ACHN (cell line): ENCODE measurements around the gene BCL6.

Experiments
- DNase-seq: peaks from one replicate; pipeline ENCODE4 v3.0.0-alpha.2; 2015
- in situ Hi-C: cut with HindIII; loops from 2 replicates; pipeline ENCODE4 v1.10.0; 2017; ENCODE audit warnings: low sequenced_read_pairs, low pct_ligation_motif_present, low pct_unique_long_range_greater_than_20kb

BCL6 gene

DNA sequence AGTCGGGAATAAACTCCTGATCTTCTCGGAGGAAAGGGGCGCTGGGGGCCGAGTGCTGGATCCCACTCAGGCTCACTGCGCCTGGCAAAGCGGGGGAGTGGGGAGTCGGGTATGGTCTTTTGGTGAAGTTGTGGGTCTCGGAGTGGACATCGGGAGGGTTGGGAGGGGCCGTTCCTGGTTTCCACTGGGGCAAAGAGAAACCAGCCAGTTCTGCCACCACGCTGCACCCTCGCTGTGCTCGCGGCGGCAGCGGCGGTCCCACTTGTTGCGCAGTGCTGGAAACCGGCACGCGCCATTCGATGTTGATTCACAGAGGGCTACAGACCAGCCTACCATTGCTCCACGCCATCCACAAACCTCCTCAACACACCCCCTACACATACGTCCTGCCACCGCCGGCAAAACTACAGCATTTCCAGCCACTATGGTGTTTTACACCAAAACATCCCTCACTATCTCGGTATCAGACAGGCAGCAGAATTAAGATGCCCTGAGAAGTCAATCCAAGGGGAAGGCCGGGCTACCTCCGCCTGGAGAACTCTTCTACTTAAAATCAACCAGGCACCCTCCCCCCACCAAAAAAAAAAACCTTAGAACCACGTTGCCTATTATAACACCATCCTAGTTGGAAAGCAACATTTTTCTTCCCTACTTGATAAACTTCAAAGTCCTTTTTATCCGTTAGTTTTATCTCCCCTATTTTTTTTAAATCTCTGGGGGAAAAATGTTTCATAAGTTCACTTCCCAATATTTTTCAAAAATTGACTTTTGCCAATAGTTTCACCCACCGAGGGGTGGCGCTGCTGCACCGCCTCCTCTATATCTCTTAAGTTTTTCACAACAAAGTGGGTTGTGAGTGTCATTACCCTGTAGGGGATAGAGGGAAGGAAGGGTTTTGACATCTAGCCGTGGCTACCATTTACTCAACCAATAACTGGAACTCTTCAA is 3.6 kb downstream of the BCL6 start:
- in situ Hi-C loops, result loop anchor here (5.0 kb wide), 1 partner anchor 1216 kb away; no protein-coding TSS in a partner anchor
- DNase-seq, result peak; percentile 75

DNA sequence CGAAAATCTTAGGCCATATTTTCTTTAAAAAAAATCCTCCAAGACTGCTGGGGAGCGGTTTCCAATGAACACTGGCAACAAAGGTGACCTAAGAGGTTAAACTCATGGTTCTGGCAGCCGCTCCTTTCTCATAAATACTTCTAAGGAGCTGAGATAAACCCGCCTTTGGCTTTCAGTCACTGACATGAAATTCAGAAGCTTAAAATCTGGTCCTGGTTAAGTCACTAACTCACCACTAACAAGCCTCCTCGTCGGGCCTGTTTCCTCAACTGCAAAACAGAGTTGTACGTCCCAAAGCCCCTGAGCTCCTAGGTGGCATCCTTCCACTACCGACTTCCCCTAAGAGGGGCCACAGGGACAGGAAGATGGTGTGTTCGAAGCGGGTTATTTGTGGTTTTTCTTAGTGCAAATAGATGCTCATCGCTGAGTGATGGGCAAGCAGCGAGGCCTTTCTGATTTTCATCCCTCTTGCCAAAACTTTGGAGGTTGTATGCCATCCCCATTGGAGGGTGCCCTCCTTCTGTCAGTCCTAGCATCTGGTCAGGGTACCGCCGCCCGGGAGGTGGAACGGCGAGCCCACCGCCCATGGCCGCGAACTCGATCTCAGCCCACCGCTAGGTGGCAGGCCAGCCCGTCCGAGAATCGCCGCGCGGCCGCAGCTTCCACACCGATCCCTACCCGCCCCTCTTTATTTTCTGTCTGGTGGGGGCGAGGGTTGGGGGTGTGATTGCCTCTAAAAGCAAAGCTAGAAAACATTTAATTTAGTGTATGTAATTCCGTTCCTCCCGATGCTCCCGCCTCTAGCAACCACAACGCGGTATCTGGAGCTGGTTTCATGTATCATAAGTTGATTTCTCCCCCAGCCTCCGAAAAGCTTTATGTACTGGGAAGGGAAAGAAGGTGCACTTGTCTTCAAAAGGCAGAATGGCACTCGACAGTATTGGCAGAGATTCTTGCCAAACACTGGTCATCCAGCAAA is 4.6 kb downstream of the BCL6 start:
- in situ Hi-C loops, result loop anchor here (5.0 kb wide), 1 partner anchor 1217 kb away; no protein-coding TSS in a partner anchor
- peak; percentile 40 for DNase-seq

DNA sequence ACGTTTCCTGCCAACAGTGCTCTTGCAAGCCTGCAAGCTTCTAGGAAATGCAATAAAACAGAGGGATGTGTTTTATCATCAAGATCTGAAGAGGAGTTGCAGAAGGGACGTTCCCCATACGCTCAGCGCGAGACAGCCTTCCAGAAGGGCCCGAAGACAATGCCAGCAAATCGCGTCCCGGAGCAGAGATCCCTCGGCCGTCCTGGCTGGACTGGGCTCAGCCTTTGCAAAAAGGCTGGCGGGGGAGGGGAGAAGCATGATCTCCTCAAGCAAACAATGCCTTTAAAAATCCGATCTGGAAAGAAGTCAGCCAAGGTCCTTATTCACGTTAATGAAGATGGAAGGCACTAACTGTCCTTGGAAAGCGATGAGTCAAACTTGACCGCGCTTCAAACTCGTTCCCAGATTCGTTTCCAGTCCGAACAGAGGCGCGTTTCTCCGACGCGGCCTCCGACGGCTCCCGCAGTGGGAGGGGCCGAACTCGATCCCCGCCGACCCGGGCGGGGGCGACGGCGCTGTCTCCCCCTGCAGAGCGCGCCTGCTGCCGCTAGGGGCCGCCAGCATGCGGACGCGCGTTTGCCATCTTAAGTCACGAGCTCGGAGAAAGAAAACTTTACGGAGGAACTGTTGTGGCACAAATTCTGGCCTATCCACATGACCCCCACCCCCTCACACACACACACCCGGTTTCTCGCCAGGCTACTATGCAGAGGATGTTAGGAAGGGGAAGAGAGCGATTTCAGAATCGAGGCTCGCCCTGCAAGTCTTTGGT is 5.5 kb downstream of the BCL6 start:
- in situ Hi-C loops, result loop anchor here (5.0 kb wide), 1 partner anchor 1218 kb away; no protein-coding TSS in a partner anchor
- peak; percentile 80 for DNase-seq

DNA sequence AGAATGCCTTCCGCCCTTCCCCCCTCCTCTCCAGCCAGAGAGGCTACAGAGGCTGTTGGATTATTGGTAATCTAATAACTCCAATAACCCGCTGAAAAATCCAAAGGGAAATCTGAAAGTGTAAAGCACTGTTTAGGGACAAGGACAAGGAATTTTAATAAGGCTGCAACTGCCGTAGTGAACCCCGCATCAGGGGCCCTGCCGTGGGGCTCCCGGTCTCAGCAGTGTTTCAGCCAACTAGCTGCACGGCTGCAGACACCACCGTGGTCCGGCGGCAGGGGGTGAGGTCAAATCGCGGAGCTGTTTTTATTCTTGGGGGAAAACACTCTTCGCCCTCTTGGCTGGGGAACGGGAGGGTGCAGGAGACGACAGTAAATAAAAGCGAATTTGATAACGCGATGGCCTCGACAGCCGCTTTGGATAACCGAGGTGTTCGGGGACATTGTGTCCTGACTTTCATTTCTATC is 6.1 kb downstream of the BCL6 start:
- peak; percentile 24 for DNase-seq
- in situ Hi-C loops, result no loop called here

DNA sequence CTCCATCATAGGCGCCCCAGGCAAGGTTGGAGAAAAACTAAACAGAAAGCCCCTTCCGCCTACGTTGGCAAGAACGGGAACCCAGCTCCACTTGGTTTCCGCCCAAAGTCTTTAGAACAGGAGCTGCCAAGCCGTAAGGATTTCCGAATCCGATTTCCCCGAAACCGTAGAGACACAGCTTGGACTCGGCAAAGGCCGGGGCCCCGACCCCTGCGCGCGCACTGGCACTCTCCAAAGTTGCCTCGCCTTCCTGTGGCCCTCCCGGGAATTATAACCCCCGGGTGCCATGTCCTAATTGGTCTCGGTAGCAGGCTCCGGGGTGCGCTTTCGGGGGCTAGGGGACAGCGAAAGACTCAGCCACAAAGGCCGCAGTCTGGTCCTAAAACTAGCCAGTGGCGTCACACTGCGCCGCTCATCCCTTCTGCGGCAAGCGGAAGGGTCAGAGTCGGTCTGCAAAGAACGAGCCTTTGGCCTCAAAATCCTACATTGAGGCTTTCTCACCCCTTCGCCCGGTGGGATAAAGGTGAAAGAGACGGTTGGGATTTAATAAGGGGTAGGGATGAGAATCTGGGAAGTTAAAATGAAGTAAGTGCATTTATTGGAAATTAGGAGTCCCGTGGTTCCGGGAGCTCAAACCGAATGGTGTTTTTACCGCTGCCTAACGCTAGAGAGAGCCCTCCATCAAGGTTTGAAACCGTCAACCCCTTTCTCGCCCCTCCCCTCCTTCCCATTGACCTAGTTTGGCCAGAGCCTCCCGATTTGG is 6.8 kb downstream of the BCL6 start:
- in situ Hi-C loops, result no loop called here
- DNase-seq, result peak; percentile 89

DNA sequence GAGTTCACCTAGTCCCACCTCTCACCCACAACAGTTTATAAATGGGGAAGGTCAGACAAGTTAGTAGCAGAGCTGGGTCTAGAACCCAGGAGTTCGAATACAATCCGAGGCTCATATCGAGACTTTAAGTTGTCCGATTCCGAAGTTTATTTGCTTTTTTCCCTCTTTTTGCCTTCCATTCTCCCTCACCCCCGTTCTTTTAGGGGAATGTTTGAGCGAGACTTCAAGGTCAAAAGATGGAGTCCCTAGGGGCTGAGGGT is 7.3 kb downstream of the BCL6 start:
- in situ Hi-C loops, result no loop called here
- no peak for DNase-seq

DNA sequence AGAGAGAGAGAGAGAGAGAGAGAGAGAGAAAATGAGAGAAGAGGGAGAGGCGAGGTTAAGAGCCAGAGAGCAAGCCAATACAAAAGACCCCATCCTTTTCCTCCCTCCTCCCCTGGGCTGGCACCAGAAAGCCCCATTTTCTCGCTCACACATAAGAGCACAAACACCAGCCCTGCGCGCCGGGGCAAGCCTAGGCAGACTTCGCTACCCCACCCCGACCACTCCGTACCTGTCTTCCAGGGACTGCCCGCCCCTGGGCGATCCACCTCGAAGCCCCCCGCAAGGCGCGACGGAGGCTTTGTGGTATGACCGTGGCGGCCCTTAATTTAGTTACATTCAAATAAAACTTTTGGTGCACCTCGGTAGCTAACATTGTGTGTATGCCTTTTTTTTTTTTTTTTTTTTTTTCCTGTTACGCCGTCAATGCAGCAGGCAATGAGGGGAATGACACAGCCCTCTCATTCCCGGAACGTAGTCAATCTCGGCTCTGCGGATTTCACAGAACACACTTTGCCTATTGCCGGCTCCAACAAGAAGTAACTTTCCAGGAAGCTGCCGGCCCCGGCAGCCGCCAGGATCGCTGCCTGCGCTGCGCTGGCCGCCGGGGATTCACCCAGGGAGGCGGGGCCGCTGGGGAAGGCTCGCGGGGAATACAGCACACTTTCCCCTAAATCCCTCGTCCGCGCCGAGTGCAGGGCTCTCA is 7.7 kb downstream of the BCL6 start:
- peak; percentile 59 for DNase-seq
- in situ Hi-C loops, result no loop called here

DNA sequence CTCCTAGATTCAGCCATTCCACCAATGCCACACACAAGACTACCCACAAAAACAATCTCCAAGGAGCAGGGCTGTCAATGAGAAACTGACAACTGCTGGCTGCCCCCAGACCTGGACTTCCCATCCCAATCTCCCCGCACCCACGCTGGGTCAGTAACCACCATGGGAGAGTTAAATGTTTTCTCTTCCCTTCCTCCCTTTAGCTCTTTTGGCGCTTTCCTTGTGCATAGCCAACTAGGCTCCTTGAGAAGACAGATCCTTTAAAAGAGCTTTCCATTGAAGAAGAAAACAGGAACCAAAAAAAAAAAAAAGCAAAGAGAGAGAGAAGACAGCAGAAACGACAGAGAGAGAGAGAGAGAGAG is 8.3 kb downstream of the BCL6 start:
- no peak for DNase-seq
- in situ Hi-C loops, result no loop called here

DNA sequence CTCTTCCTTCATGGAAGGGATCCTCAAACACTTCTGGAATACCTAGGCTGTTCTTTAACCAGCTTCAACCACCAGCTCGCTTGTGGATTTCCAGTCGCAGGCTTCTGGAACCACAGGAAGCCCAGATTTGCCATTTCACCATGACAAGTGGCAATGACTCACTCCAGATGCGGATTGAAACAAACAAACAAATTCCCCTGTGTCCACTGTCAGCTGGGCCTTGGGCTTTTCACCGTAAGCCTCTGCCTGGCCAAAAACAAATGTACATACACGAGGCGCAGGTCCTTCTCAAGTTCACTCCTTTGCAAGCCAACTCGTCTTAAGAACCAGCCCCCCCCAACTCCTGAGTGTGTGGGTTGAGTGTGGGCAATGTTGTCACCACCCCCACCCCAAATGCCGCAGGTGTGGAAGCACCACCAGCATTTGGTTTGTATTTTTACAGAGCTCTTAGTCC is 8.8 kb downstream of the BCL6 start:
- in situ Hi-C loops, result no loop called here
- no peak for DNase-seq

DNA sequence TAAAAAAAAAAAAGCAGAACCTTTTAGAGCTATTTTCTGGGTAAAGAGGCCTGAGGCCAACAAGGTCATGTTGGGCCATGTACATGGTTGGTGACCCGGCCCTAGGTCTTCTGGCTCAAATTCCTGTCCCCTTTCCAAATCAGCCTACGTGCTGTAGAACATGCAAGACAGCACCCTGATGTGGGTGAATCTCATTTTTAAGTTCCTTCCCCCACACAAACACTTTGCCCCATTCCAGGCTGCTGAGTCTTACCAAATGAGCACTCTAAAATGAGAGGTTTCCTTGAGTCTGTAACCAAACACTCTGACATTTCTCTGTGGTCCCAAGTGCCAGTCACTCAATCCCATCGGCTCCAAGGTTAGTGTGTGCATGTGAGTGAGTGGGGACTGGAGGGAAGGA is 9.4 kb downstream of the BCL6 start:
- DNase-seq, result no peak
- in situ Hi-C loops, result no loop called here

DNA sequence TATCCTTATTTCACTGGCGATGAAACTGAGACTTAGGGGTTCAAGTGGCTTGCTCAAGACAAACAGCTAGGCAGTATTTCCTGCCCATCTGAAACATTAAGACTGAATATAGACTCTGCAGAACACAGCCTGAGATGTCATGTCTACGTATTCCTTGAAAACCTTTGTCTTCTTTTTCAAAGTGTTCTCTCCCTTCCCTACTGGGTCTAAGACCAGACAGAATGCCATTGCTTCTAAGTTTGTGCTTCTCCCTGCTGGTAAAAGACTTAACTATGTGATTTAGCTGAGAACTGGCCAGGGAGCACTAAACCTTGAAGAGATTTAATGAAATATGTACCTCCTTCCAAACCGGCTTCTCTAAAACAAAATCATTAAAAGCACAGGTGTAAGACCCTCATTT is 9.9 kb downstream of the BCL6 start:
- in situ Hi-C loops, result no loop called here
- no peak for DNase-seq

DNA sequence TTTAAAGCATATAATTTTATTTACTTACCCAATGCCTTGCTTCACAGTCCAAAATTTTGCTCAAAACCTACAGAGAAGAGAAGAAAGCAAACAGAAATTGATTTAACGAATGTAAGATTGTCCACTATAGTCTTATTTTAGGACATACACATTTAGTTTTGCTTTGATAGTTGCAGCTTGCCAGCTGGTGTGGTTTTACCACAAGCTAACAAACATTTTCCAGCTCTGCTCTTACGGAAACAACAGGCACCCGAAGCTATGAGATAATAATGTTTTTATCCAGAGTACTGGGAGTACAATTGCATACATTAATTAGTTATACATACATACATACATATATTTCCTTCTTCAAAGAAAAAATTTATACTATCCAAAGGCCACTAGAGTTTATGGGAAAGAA is 10.4 kb downstream of the BCL6 start:
- in situ Hi-C loops, result no loop called here
- no peak for DNase-seq

DNA sequence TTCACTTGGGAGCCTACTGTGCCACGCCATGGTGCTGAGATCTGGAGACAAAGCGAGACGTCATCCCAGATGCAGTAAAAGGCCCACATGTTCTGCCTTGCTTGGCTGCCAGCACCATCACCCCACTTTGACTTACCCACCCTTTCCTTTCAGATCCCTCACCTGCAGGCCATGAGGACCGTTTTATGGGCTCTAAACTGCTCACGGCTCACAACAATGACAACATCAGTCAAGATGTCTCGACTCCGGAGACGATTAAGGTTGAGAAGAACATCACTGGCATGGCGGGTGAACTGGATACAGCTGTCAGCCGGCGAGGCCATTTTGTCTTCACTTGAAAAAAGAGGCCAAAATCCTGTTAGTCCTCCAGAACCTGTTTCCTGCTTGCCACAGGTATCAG is 11.9 kb downstream of the BCL6 start:
- DNase-seq, result no peak
- in situ Hi-C loops, result no loop called here

DNA sequence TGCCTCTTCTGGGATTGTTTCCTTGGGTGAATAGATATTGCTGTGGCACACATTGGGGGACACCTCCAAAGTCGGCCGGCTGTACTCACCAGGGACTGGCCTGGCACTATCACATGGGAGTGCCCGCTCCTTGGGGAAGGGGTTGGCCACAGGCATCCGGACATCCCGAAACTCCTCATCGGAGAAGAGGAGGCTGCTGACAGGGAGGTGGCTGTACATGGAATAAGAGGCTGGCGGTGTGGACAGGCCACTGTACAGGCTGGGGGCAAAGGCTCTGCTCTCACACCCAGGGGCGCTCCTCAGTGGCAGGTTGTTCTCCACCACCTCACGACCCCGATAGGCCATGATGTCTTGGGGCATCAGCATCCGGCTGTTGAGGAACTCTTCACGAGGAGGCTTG is 15.7 kb downstream of the BCL6 start:
- in situ Hi-C loops, result no loop called here
- DNase-seq, result no peak

DNA sequence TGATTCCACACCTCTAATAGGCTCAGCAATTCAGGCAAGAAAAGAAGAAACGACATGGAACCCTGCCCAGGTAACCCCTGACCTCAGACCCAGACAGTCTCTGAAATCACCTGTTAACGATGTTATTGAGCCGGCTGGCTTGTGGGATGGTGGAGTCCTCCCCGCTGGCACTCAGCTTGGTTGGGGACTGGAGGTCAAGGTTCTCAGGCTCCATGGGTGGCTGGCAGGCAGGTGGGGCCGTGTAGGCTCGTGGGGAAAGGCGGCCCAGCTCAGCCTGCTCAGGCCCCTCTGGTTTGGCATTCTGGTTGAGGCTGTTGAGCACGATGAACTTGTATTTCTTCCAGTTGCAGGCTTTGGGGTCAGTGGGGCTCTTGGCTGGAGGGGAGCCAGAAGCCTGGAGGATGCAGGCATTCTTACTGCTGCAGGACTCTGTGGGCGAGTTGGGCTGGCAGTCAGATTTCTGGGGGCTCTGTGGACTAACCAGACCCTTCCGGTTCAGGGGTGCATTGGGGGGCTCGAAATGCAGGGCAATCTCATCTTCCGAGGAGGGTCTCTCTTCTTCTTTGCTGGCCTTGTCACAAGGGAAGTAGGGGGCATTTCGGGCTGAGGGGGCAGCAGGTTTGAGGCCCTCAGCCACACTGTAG is 16.2 kb downstream of the BCL6 start:
- in situ Hi-C loops, result no loop called here
- no peak for DNase-seq

DNA sequence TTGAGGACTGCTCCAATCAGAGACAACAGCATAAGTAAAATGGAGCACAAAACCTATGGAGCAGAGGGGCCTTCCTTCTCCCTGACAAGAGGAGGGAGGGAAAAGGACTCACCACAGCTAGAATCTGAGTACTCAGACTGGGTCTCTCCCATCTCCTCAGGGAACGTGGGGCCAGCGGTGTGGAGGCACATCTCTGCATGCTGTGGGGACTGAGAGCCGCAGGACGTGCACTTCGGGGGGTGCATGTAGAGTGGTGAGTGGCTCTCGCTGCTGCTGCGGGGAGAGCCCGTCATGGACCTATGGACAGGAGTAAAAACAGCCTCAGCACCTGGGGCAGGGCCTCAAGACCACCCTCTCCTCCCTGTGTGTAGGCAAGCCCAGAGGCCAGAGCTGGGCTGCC is 17.0 kb downstream of the BCL6 start:
- in situ Hi-C loops, result no loop called here
- DNase-seq, result no peak

DNA sequence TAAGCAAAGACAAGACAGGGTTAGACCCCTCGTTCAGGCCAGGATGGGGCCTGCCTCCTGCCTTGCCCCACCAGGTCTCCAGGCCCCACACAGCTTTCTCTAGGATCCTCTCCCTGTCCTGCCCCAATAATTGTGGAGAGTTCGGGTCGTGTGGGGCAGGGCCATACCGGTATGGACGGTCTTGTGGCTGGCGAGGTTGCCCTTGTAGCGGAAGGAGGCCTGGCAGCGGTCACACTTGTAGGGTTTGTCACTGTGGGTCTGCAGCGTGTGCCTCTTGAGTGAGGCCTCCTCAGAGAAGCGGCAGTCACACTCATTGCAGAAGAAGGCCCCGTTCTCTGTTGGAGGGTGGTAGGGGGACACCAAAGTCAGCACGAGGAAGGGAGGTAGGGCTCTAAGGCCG is 18.7 kb downstream of the BCL6 start:
- in situ Hi-C loops, result no loop called here

More for the DNA sequence above, 18.7 kb downstream of the BCL6 start:
- no peak for DNase-seq
